ENCODE measurements around the gene CA9. TPM values are rescaled to one million over a fixed set of nuclear protein-coding genes. Genes with fewer than 3 reads are reported as not detected.

CA9 gene
- total and polyA plus RNA-seq, 8 donors = 0.26 to 1.8 (median 1.3) TPM; not detected in 1

DNA sequence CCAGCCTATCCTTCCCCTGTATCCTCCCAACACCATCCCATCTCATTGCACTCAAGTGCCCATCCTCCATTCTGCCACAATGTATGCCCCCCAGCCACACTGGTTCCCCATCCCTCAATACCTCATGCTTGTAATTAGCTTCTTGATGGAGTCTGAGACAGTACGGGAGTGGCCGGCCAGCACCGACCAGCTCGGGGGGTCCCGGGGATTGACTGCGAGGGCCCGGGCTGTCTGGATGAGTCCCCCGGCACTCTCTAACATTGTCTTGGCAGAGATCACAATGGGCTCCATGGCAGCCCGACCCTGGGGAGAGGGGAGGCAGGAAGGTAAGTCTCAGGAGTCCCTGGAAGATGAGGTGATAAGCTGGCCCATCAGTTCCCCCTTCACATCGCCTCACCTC is 33.2 kb downstream of the CA9 start:
- DNase-seq (no peak), ATAC-seq (no peak)
- no peak overlapping the region for H3K4me3 ChIP-seq
- TF ChIP-seq CTCF (IDR thresholded peaks at IDR 0.05) = no peak
- H3K27me3 ChIP-seq = no peaks in the 10 kb centered on the region
- intact Hi-C loops (cut with DNase I) = no loop called here
- H3K36me3 ChIP-seq = peaks cover 2 to 100% of the 10 kb centered on the region in 2 donors
- no peak overlapping the region for H3K27ac ChIP-seq
- no peaks in the 10 kb centered on the region for H3K9me3 ChIP-seq
- H3K4me1 ChIP-seq = no peaks in the 10 kb centered on the region

- Histone ChIP-seq H3K4me3 (no peak overlapping the region), H3K27ac (no peak overlapping the region), H3K9me3 (no peaks in the 10 kb centered on the region), H3K36me3 (peaks cover 2 to 100% of the 10 kb centered on the region in 2 donors), H3K27me3 (no peaks in the 10 kb centered on the region), H3K4me1 (no peaks in the 10 kb centered on the region)
- no peak for ATAC-seq
- DNase-seq = no peak
- intact Hi-C loops (cut with DNase I) = no loop called here
- no peak for TF ChIP-seq CTCF (IDR thresholded peaks at IDR 0.05)
Observed at GRCh38 chr9:35708146-35708545, 34.4 kb downstream of the CA9 start.

- TF ChIP-seq CTCF (IDR thresholded peaks at IDR 0.05) = no peak
- intact Hi-C loops (cut with DNase I) = no loop called here
- Histone ChIP-seq H3K9me3 (no peaks in the 10 kb centered on the region), H3K4me3 (no peak overlapping the region), H3K27ac (no peak overlapping the region), H3K4me1 (no peaks in the 10 kb centered on the region), H3K36me3 (peaks cover 2 to 100% of the 10 kb centered on the region in 2 donors), H3K27me3 (no peaks in the 10 kb centered on the region)
- DNase-seq = no peak
- no peak for ATAC-seq
Observed at GRCh38 chr9:35710818-35711500, 37.2 kb downstream of the CA9 start.

GRCh38 chr9:35711501-35712428 is 38.0 kb downstream of the CA9 start:
- no peaks in the 10 kb centered on the region for H3K4me1 ChIP-seq
- ATAC-seq (no peak), DNase-seq (no peak)
- no peaks in the 10 kb centered on the region for H3K27me3 ChIP-seq
- no peak overlapping the region for H3K4me3 ChIP-seq
- H3K27ac ChIP-seq = no peak overlapping the region
- intact Hi-C loops (cut with DNase I) = no loop called here
- peaks cover 2 to 100% of the 10 kb centered on the region in 2 donors for H3K36me3 ChIP-seq
- no peak for TF ChIP-seq CTCF (IDR thresholded peaks at IDR 0.05)
- H3K9me3 ChIP-seq = no peaks in the 10 kb centered on the region

GRCh38 chr9:35712762-35713400 is 39.2 kb downstream of the CA9 start:
- no peaks in the 10 kb centered on the region for H3K9me3 ChIP-seq
- intact Hi-C loops (cut with DNase I) = no loop called here
- ATAC-seq (no peak), DNase-seq (no peak)
- peaks cover 2 to 100% of the 10 kb centered on the region in 2 donors for H3K36me3 ChIP-seq
- no peaks in the 10 kb centered on the region for H3K4me1 ChIP-seq
- no peak for TF ChIP-seq CTCF (IDR thresholded peaks at IDR 0.05)
- H3K4me3 ChIP-seq = no peak overlapping the region
- H3K27me3 ChIP-seq = no peaks in the 10 kb centered on the region
- H3K27ac ChIP-seq = no peak overlapping the region

All from left lung (tissue), 10 donors.